ENCODE results near the gene USP47.

The USP47 gene

DNA sequence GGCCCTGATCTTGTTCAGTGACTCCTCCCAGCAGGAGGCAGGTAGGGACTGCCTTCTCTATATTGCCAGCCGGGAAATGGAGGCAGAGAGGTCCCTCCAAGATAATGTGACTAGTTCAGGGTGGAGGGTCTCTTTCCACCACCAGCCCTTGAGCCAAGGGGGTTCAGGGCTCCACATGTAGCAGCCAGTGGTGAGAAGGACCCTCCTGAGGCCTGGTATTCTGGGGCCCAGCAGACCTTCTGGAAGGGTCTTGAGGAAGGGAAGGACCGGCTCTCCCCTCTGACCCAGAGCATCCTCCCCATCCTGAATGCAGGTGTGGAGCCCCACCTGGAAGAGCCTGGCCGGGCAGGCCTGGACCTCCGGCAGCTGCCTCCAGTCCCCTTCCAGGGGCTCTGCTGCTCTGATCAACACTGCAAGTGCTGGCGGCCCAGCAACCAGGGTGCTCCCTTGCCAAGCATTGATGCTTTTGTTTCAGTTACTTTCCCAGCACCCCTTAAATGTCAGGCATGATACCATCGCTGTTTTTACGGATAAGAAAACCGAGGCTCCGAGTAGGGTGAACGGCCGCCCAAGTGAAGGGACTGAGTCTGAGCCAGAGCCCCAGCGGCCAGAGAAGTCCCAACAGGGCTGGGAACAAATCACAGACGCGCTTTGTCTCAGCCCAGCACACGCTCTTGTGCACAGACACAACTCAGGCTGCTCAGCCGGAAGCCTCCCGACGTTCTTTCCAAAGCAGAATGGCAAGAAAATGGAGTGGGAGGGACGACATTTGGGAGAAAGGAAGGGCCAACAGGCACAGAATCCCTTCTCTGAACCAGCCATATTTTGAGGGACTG, 127.8 kb downstream of the USP47 start:
- DNase-seq = no peak

DNA sequence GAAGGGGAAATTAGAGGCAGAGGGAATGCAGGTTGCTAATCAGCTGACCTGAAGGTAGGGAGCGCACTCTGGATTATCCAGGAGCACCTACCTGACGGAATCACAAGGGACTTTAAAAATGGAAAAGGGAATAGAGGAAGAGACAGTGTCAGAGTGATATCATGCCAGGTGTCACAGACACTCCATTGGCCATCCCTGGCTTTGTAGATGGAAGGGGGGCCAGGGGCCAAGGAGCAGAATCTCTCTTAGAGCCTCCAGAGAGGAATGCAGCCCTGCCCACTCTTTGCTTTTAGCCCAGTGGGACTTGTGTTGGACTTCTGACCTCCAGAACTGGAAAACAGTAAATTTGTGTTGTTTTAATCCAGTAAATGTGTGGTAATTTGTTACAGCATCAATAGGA, 128.8 kb downstream of the USP47 start:
- DNase-seq = no peak

DNA sequence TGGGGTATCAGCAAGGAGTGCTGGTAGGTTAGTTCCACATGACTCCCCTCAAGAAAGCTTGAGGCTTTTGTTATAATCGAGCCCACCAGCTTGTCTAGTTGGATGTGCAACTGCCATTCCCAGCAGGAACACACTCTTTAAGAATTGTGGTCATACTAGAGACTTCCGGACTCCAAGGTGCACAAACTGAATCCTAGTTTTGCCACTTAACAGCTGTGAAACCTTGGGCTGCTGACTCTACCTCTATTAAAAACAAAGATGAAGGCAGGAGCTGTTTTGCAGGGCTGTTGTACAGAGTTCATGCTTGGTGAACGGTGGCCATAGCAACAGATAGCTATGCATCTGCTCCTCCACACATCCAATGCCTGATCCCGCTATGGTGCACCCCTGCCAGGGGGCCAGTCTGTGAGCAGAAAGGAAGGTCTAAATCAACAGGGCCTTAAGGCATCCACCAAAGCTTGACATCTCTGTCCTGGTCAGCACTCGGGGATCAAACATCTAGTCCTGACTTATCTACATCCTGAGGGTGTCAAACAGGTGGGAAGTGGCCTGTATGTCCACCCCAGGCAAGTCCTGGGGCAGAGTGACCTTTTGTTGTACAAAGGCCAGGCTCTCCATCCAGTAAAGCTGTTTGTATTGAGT, 130.3 kb downstream of the USP47 start:
- DNase-seq = no peak

DNA sequence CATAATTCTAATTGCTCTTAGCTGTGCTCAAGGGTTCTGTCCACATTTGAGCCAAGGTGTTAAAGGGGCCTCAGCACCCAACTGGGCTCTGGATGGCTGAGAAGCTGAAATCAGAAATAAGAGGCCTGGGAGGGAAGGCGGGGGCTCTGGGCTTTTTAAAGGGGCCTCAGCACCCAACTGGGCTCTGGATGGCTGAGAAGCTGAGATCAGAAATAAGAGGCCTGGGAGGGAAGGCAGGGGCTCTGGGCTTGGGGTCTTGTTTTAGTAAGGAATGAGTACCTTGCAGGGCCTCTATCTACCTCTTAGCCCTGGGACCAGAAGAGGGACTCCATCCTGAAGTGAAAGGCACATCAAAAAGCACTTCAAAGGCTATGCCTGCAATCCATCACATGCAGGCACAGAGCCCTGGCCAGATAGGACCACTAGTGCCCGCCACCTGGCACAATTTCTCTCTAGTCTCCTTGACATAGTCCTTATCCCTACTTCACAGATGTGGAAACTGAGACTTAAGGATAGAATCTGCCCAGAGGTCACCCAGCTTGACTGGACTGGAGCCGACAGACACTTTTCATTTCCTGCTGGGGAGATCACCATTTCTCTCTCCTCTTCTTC, 131.1 kb downstream of the USP47 start:
- DNase-seq = no peak

DNA sequence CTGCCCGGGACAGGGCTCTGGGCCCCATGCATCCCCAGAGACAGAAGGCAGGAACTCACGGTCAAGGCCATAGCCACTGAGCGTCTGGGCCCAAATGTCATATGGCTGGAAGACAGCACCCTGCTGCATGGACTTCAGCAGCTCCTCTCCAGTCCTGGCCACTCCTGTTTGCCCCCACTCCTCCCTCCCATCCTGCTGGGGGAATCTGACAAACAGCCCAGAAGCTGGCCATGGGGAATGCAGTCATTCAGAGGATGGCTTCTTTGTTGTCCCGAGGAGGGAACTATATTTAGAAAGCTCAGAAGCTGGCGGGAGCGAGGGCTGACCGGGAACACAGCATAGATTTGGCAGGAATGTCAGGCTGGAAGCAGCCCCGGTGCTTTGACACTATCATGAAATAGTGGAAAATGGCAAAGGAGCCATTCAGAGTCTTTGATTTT, 131.6 kb downstream of the USP47 start:
- DNase-seq = peak; percentile 89

DNA sequence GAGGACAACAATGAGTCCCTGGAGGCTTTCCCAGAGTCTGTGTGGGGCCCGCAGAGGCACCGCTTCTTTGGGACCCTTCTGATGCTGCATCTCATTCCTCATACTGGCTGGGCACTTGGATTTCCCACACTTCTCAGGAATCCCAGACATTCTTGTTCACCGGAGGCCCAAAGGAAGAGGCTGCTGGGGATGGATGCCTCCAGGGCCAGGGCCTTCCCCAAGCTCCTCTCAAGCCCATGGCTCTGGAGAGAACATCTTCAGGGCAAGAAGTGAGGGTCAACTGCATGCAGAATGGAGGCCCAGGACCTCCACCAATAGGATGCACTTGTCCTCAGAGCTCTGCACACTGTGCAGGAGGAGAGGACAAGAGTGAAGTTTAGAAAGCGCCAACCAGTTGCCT, 132.1 kb downstream of the USP47 start:
- DNase-seq = no peak

DNA sequence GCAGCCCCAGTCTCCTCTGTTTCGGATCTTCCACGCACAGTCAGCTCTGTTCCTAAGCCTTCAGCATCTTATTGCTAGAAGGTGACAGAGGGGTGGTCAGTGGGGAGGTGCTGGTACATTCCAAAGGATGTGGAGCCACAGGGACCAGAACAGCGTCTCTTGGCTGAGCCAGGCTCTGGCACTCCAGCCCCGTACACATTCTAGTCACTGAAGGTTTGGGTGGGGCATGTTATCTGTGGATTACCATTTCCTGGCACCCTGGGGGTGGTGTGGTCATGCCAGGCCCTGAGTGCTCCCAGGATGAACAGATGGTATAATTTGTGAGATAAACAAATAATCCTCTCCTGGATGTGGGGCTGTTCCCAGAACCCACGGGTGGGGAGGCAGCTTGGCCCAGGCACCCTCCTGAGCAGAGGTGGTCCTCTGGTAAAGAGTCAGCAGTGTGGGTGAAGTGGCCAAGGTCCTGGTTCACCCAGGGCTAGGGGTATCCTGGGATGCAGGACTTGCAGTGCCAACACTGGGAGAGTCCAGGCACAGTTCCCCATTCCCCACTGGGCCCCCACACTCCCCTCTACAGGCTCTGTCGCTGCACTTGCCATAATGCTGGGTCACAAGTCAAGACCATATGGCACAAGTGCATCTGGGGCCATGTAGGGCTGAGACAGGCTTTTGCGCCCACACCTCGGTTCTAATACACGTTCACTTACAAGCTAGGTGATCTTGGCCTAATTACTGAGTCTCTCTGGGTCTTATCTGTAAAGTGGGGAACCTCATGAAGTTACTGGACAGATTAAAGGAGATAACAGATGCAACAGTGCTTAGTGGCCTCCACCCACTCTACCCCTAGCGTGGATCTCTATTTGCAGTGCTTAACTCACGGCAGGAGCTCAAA, 133.7 kb downstream of the USP47 start:
- no peak for DNase-seq

DNA sequence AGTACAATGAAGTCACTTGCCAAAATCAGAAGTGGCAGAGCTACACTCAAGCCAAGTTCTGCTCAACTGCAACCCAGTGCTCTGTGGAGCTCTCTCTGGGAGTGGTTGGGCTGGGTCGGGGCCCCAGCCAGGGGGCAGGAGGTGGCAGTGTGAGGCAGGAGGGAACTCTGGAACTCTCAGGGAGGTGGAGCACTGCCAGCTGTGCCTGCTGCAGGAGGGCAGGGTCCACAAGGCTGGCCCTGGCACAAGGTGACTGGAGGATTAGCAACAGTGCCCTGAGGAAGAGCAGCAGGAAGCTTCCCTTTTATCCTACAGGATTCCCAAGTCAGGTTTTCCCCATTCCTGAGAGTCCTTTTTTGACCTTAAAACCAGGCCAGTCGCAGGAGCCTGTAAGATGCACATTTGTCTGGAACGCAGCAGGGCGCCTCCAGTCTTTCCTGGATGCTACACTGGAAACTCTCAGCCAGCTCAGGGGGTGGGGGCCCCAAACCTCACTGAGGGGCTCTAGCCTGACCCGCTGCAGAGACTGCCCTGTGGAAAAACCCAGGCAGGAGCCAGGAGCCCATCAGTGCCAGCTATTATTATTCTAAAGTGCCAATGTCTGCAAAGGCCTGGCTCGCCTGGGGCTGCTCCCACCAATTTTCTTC, 134.8 kb downstream of the USP47 start:
- no peak for DNase-seq

DNA sequence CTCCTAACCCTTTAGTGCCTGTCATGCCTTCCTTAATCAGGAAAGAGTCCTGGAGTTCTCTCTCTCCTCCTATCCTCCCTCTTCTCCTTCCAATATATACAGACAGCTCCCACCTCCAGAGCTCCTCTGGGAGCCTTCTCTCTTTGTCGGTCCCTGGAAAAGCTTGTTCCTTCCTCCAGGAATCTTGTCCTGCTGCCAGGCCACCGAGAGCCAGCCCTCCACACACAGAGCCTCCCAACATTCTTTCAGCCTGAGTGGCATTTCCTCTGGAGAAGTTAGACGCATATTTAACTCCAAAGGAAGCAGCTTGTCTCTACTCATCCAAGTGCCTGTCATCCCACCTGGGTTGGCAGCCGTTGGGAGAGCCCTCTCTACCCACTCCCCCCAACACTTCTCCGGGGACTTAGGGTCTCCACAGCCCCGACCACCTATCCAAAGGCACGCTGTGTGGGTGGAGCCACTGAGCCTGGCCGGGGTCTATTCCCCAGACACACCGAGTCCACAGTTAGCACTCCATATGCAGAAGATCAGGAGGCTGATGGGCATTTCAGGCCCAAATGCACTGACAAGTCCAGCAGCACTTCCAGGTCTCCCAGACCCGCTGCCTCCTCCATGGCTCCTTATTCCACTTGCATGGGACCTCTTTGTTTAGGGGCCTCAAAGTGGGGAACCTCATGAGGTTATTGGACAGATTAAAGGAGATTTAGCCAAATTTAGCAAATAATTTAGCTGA, 135.6 kb downstream of the USP47 start:
- peak; percentile 98 for DNase-seq

DNA sequence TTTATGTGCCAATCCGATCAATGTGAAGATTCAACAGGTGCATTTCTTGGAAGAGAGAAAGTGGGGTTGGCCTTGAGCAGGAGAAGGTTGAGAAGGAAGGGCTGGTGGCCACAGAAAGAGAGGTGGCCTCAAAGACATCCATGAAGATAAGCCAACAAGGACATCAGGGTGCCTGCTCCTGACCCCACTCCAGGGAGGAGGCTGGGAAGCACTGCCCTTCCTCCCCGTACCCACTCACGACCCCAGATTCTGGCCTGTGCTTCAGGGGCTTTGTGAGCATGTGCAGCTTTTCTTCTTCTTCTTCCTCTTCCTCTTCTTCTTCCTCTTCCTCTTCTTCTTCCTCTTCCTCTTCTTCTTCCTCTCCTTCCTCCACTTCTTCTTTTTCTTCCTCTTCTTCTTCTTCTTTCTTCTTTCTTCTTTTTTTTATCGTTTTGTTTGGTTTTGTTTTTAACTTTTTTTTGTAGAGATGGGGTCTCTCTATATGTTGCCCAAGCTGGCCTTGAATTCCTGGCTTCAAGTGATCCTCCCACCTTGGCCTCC, 136.4 kb downstream of the USP47 start:
- DNase-seq = no peak

DNA sequence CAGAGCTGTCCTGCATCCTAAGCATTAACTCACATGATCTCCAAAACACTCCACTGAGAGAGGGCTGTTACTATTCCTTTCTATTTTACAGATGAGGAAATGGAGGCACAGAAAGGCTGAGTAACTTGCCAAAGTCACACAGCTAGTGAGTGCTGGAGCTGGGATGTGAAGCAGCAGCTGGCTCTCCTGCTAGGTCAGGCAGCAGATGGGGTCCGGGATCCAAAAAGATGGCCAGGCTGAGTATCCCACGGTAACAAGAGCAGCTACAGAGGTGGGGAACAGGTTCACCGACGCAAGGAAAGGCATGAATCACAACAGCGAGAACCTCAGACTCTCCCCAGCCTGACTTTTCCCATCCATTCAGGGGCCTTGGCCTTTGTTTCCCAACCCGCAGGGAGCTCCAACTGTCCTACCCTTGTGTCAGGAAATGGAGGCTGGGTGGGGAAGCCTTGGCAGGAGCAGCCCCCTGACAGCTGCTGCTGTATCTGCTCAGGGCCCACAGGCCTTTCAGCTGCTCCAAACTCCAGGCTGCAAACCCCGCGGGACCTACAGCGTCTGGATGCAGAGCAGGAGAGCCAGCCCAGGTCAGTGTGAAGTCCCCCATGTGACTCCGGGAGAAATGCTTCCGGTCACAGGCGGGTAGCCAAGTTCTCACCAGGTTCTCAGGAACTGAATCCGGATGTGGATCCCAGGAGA, 137.2 kb downstream of the USP47 start:
- peak; percentile 74 for DNase-seq

DNA sequence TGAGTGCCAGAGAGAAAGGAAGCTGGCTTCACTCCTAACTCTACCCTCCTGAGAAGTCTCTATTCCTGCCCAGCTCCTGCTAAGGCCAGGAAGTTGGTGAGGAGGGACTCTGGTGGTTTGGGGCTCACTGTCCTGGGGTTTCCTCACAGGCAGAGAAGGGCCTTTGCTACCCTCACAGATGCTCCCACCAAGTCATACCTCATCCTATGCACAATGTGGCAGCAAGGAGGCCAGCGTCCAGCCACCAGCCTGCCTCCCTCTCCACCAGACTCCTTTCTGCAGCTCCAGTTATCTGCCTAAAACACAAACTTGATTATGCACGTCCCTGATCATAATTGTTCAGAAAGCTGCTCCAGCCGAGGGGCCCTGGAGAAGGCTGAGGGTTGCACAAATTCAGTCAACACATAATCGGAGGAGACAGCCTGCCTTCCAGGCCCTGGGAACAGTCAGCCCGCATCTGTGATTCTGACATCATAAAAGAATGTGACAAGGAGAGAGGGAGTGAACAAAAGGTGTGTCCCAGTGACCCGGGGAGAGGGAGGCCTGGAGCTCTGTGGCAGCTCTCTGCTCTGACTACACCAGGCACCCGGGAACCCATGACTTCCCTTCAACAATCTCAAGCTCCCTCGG, 137.8 kb downstream of the USP47 start:
- peak; percentile 52 for DNase-seq

DNA sequence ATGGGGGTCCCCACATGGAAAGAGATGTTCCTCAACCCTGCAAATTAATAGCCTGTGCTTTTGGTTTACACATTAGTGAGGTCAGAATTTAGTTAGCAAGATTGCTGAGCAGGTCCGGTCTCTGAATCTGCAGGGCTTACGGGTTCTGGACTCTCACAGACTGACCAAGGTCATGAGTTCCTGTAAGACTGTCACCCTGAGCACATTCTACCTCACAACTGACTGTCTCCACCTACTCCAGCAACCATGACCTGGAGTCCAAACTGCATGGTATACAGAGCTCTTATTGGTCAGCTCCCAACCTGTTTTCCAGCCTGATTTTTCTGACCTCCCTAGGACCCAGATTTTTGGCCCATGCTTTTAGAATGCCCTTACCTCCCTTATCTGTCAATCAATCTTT, 138.4 kb downstream of the USP47 start:
- no peak for DNase-seq

DNA sequence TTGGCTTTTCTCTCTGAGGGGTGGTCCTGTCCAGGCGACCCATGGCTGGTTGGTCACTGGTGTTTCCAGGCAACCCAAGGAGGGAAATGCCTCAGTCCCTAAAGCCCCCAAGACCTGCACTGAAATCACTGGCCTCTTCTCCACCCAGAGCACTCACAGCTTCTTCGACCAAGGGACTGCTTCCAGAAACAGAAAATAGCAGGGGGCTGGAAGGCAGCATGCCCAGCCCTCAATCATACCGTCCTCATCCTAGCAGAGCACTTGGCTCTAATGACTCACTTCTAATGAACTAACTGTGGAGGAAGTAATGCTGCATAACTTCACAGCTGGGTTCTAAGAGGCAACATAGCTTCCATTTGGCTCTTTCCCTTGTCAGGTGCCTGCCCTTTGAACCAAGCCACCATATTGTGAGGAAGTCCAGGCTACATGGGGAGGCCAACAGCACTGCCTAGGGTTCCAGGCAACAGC, 139.1 kb downstream of the USP47 start:
- DNase-seq = peak; percentile 65

DNA sequence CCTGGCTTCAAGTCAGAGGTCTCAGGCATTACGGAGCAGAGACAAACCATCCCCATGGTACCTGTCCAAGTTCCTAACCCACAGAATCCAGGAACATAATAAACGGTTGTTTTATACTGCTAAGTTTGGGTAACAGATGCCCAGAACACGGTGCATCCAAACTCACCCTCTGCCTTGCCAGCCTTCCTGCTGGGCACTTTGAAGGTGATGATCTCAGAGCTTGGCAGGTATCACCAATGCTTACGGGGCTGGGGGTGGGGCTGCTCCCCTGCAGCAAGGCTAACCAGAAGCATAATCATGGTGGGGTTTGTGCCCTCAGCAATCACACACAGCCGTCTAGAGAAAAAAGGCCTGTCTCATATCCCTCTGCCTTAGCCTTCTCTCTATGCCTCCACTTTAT, 139.6 kb downstream of the USP47 start:
- no peak for DNase-seq

DNA sequence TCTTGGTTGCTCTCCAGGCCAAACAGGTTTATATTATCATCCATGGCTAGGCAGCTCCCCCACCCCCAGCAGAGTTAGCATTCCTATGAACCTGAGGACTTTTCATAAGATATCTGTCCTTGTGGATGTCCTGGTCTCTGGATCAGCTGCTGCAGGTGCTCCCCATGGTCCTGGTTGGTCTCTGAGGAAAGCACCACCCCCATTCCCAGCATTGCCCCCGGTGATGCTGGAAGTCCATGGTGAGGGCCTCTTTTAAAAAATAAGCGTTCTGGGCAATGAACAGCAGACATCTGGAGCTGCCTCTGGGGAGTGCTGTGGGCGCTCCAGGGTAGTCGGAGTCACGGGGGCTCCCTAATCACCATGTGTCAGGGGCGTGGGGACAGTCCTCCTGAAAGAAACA, 140.1 kb downstream of the USP47 start:
- DNase-seq = no peak

DNA sequence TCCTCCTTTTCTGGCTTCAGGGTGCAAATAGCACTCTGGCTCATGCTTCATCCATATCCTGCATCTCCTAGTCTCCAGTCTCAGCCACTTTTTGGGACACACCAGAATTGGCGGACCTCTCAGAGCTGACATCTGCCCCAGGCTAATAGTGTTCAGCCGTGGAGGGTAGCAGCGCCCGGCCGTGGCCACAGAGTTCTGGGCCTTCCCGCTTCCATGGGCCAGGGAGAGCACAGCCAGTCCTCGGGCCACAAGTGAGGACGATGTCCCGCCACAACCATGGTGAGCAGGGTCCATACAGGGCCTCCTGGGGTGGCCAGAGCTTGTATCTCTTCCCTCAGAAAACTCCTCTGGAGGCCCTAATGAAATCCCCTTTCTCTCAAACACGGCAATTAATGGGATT, 140.7 kb downstream of the USP47 start:
- DNase-seq = no peak

DNA sequence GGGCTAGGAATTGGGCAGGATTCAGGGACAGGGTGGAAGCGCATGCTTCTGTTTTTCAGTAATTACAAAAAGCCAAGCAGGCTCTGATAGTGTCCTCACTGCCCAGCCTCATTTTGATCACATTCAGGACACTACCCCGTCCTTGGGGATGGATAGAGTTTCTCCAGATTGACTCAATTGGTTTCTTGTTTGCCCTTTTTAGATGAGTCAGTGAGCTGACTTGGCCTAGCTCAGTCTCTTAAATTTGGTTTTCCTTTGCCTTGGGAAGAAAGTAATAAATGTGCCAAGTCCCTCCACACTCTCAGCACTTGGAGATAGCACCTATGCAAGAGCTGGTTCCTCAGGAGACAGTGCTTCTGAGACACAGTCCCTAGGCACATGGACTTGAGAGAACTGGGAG, 141.2 kb downstream of the USP47 start:
- no peak for DNase-seq

DNA sequence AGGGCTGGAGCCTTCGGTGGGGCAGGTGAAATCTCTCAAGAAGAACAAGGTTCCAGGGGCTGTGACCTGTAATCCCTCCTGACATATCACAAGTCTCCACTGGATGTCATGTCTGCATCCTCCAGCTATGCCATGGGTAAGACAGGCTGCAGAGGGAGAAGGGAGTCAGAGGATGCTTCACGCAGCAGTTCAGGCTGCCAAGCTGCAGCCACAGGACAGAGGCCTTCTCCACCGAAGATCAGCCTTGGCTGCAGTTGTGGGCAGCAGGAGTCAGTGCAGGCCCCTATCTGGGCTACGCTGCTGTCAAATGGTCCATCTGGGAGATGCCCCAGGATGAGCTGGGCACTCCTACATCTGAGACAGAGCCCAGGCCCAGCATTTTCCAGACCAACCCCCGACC, 141.7 kb downstream of the USP47 start:
- DNase-seq = no peak

DNA sequence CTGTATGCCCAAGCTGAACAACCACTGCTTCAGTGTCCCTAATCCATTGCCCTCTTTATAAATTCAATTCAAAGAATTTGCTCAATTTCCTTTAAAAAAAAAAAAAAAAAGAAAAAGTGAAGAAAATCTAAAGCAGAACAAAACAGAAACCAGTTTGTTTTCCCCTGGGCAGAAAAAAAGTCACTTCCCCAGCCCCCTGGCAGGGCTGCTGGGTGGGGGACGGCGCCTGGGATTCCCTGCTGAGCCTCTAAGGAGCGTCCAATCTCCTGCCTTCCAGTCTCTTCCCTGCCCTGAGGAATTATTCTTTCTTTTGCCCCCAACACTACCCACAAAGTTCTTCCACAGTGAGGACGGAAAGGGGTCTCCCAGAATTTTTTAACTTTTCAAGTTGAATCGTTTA, 142.8 kb downstream of the USP47 start:
- no peak for DNase-seq
